ENCODE measurements around the gene C2orf15.

DNA sequence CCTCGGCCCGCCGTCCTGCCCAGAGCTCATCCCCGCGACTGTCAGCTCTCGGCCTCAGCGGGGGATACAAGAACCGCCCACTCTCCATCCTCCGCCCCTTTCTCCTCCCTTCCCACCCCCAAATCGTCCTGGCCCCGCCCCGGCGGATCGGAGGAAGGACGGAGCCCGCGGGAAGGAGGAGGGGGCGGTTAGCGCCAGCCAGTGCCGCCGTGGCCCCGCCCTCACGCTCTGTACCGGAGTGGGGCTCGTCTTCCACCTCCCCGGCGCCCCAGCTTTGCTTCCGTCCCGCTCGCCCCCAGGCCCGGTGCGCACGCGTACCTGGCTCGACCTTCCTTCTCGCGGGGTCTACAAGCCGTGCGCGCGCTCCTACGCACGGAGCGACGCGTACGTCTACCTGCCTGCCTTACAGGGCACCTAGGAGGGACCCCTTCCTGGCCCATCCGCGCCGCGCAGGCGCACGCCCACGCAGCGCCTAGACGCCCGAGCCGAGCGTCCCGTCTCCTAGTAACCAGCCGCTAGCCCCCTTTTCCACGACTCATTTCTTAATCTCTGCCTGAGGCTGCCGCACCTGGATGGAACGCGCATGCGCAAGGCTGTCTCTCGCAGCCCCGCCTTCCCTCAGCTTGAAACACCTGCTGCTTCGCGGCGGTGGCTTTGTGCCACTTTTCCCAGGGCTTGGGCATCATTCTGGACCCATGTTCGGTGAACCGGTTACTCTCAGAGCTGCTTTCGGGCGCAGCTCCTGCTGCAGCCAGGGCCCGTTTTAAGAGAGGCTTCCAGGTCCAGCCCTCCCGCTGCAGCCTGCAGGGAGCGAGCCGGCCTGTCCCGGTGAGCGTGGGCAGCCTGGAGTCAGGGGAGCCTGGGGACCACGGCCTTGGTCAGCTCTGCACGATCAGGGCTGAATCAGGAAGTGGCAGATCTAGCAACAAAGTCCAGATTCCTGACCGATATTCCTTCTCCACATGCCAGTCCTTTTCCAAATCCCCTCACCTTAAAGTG lies at the start of gene C2orf15:
- TF ChIP-seq, protein P1, sequence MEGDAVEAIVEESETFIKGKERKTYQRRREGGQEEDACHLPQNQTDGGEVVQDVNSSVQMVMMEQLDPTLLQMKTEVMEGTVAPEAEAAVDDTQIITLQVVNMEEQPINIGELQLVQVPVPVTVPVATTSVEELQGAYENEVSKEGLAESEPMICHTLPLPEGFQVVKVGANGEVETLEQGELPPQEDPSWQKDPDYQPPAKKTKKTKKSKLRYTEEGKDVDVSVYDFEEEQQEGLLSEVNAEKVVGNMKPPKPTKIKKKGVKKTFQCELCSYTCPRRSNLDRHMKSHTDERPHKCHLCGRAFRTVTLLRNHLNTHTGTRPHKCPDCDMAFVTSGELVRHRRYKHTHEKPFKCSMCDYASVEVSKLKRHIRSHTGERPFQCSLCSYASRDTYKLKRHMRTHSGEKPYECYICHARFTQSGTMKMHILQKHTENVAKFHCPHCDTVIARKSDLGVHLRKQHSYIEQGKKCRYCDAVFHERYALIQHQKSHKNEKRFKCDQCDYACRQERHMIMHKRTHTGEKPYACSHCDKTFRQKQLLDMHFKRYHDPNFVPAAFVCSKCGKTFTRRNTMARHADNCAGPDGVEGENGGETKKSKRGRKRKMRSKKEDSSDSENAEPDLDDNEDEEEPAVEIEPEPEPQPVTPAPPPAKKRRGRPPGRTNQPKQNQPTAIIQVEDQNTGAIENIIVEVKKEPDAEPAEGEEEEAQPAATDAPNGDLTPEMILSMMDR (IDR thresholded peaks at IDR 0.05) = no peak
- peak; percentile 81 to 96 for TF ChIP-seq POLR2A (IDR thresholded peaks at IDR 0.05)
